ENCODE results near the gene DDHD1.

DDHD1 gene

DNA sequence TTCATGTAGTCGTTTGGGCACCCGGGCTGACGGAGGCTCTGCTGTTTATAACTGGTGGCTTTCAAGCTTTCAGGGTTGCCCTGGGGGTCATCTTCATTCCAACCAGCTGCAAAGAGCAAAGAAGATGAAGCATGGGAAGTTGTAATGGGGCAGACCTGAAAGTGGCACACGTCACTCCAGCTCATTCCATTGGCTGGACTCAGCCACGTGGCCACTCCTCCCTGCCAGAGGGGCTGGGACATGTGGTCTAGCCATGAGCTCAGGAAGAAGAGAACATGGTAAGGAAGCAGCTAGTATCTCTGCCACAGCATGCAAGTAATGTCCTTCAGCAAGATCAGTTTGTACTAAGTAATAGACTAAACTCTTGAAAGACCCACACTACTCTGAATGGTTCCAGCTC lies 150.5 kb downstream of the DDHD1 start:
- H2AFZ ChIP-seq (ENCODE audit: low read depth, low read length), result no peak overlapping the region
- no peak overlapping the region for H3K27ac ChIP-seq (ENCODE audit: low read length)
- TF ChIP-seq EZH2phosphoT487 (IDR thresholded peaks at IDR 0.05; ENCODE audit: low read depth), result no peak

DNA sequence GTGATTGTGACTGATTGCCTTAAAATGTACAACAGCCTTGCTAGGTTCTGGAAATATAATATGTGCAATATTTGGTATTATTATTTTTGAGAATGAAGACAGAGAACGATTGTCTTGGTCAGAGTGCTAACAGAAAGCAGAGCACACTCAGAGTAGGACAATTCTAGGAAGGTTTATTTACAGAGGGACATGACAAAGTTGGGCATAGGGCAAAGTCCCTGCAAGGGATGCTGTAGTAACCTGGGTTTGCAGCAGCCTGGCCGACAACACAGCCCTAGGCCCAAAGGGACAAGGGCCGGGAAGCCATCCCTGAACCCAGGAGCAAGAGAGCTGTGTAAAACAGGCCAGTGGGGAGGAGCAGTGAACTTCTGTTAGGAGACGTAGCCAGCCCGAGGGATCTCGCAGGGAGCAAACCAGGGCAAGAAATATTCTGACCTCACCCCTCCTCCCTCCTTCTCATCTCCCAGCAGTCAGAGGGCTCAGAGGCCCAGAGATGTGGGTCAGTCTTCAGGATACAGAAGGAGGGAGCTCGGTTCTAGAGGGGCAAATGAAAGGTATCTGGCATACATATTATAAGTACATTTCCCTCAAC lies 151.2 kb downstream of the DDHD1 start:
- no peaks in the 10 kb centered on the region for H4K20me1 ChIP-seq (ENCODE audit: insufficient read depth, low read length)
- no peaks in the 10 kb centered on the region for H3K79me2 ChIP-seq (ENCODE audit: low read length)
- no peak overlapping the region for H3K9ac ChIP-seq (ENCODE audit: low read length)
- no peaks in the 10 kb centered on the region for H3K36me3 ChIP-seq (replicated peaks; ENCODE audit: low read depth, low read length)
- H3K4me2 ChIP-seq (ENCODE audit: low read length), result no peak overlapping the region
- no peak overlapping the region for H2AFZ ChIP-seq (ENCODE audit: low read depth, low read length)
- H3K27ac ChIP-seq (ENCODE audit: low read length), result no peak overlapping the region
- no peaks in the 10 kb centered on the region for H3K27me3 ChIP-seq (ENCODE audit: low read depth, low read length)
- H3K9me3 ChIP-seq (ENCODE audit: insufficient read depth, low read length), result no peaks in the 10 kb centered on the region
- no peak overlapping the region for H3K4me3 ChIP-seq (ENCODE audit: low read length)
- TF ChIP-seq CTCF (IDR thresholded peaks at IDR 0.05; ENCODE audit: low read depth, low read length), result no peak
- TF ChIP-seq EZH2phosphoT487 (IDR thresholded peaks at IDR 0.05; ENCODE audit: low read depth), result no peak
- H3K4me1 ChIP-seq (ENCODE audit: low read length), result no peaks in the 10 kb centered on the region

More for the DNA sequence above, 150.5 kb downstream of the DDHD1 start:
- H3K4me3 ChIP-seq (ENCODE audit: low read length), result no peak overlapping the region
- H3K27me3 ChIP-seq (ENCODE audit: low read depth, low read length), result no peaks in the 10 kb centered on the region
- H3K79me2 ChIP-seq (ENCODE audit: low read length), result no peaks in the 10 kb centered on the region
- no peaks in the 10 kb centered on the region for H4K20me1 ChIP-seq (ENCODE audit: insufficient read depth, low read length)
- H3K9me3 ChIP-seq (ENCODE audit: insufficient read depth, low read length), result no peaks in the 10 kb centered on the region
- H3K4me2 ChIP-seq (ENCODE audit: low read length), result no peak overlapping the region
- no peaks in the 10 kb centered on the region for H3K4me1 ChIP-seq (ENCODE audit: low read length)
- H3K36me3 ChIP-seq (replicated peaks; ENCODE audit: low read depth, low read length), result no peaks in the 10 kb centered on the region
- no peak overlapping the region for H3K9ac ChIP-seq (ENCODE audit: low read length)

DNA sequence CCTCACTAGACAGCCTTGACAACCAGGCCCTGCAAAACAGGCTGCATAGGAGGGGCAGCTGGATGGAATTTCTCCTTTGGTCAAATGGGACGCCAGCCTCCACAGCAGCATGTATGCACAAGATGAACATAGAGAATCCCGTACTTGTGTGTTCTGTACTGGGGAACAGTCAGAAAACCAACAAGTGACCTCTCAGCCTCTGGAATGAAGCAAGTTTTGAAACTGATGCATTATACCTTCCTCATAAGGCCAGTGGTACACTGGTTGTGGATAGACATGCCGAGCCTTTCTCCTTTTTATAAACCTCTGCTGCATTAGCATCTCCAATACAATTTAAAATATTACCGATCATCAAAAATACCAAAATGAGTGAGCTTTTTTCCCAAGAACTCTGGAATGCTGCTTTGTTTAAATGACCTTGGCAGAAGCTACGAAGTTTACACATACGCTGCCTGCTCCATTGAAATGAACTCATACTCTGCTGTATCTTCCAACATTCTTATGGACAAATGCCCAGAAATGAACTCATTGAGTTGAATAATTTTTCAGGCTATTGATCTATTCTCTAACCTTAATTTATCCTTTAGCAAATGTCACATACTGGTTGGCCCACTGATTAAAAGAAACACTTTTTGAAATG lies 154.6 kb downstream of the DDHD1 start:
- H4K20me1 ChIP-seq (ENCODE audit: insufficient read depth, low read length), result no peaks in the 10 kb centered on the region
- H3K9ac ChIP-seq (ENCODE audit: low read length), result no peak overlapping the region
- H3K36me3 ChIP-seq (replicated peaks; ENCODE audit: low read depth, low read length), result no peaks in the 10 kb centered on the region
- H3K4me2 ChIP-seq (ENCODE audit: low read length), result no peak overlapping the region
- H3K27me3 ChIP-seq (ENCODE audit: low read depth, low read length), result no peaks in the 10 kb centered on the region
- no peak for TF ChIP-seq CTCF (IDR thresholded peaks at IDR 0.05; ENCODE audit: low read depth, low read length)
- TF ChIP-seq EZH2phosphoT487 (IDR thresholded peaks at IDR 0.05; ENCODE audit: low read depth), result no peak
- no peaks in the 10 kb centered on the region for H3K9me3 ChIP-seq (ENCODE audit: insufficient read depth, low read length)
- no peak overlapping the region for H3K27ac ChIP-seq (ENCODE audit: low read length)
- no peak overlapping the region for H2AFZ ChIP-seq (ENCODE audit: low read depth, low read length)
- no peaks in the 10 kb centered on the region for H3K4me1 ChIP-seq (ENCODE audit: low read length)
- no peak overlapping the region for H3K4me3 ChIP-seq (ENCODE audit: low read length)
- no peaks in the 10 kb centered on the region for H3K79me2 ChIP-seq (ENCODE audit: low read length)

GRCh38 chr14:52996493-52996892 lies 156.6 kb downstream of the DDHD1 start:
- no peak overlapping the region for H3K27ac ChIP-seq (ENCODE audit: low read length)
- no peak overlapping the region for H3K9ac ChIP-seq (ENCODE audit: low read length)
- H3K4me1 ChIP-seq (ENCODE audit: low read length), result no peaks in the 10 kb centered on the region
- H3K4me2 ChIP-seq (ENCODE audit: low read length), result no peak overlapping the region
- H3K36me3 ChIP-seq (replicated peaks; ENCODE audit: low read depth, low read length), result no peaks in the 10 kb centered on the region
- H3K9me3 ChIP-seq (ENCODE audit: insufficient read depth, low read length), result no peaks in the 10 kb centered on the region
- TF ChIP-seq CTCF (IDR thresholded peaks at IDR 0.05; ENCODE audit: low read depth, low read length), result no peak
- TF ChIP-seq EZH2phosphoT487 (IDR thresholded peaks at IDR 0.05; ENCODE audit: low read depth), result no peak
- no peak overlapping the region for H2AFZ ChIP-seq (ENCODE audit: low read depth, low read length)
- no peak overlapping the region for H3K4me3 ChIP-seq (ENCODE audit: low read length)
- no peaks in the 10 kb centered on the region for H3K79me2 ChIP-seq (ENCODE audit: low read length)
- H3K27me3 ChIP-seq (ENCODE audit: low read depth, low read length), result no peaks in the 10 kb centered on the region
- no peaks in the 10 kb centered on the region for H4K20me1 ChIP-seq (ENCODE audit: insufficient read depth, low read length)

Data from OCI-LY3 (cell line).